Astrocyte of the spinal cord (primary cell): Measurements from ENCODE around the gene RPS6KA2.

ENCODE experiments used
- DNase-seq: peaks from one replicate; pipeline ENCODE4 v3.0.0; 2011; ENCODE audit warnings: low read depth, low spot score
- H3K4me3 ChIP-seq: 2 replicates; pipeline ENCODE4 v1.5.1; 2011; ENCODE audit warnings: low read depth, mild to moderate bottlenecking, low read length, moderate library complexity
- CTCF ChIP-seq: IDR thresholded peaks from 2 replicates; pipeline ENCODE4 v1.5.1; 2012; ENCODE audit warnings: low read depth, mild to moderate bottlenecking, low read length, inconsistent platforms
- in situ Hi-C: cut with HindIII; loops from 2 replicates; pipeline ENCODE4 v1.10.0; 2017; ENCODE audit warnings: low sequenced_read_pairs

The RPS6KA2 gene

GRCh38 chr6:166411721-166412151 lies 215.3 kb downstream of the RPS6KA2 start:
- H3K4me3 ChIP-seq, result no peak overlapping the region
- in situ Hi-C loops, result no loop called here
- TF ChIP-seq CTCF, result no peak
- no peak for DNase-seq

- no peak overlapping the region for H3K4me3 ChIP-seq
- in situ Hi-C loops, result no loop called here
- no peak for DNase-seq
- no peak for TF ChIP-seq CTCF
These were observed 215.8 kb downstream of the RPS6KA2 start for GRCh38 chr6:166411271-166411670.

- no peak for DNase-seq
- TF ChIP-seq CTCF, result no peak
- in situ Hi-C loops, result no loop called here
- H3K4me3 ChIP-seq, result no peak overlapping the region
These were observed 216.6 kb downstream of the RPS6KA2 start for GRCh38 chr6:166410426-166410935.

GRCh38 chr6:166408936-166409755 lies 217.9 kb downstream of the RPS6KA2 start:
- in situ Hi-C loops, result no loop called here
- no peak for TF ChIP-seq CTCF

GRCh38 chr6:166406197-166406596 lies 220.9 kb downstream of the RPS6KA2 start:
- no peak overlapping the region for H3K4me3 ChIP-seq
- DNase-seq, result no peak
- in situ Hi-C loops, result no loop called here
- TF ChIP-seq CTCF, result no peak

More at GRCh38 chr6:166408936-166409755, 217.9 kb downstream of the RPS6KA2 start:
- H3K4me3 ChIP-seq, result no peak overlapping the region
- no peak for DNase-seq

- in situ Hi-C loops, result no loop called here
- DNase-seq, result no peak
- no peak overlapping the region for H3K4me3 ChIP-seq
- no peak for TF ChIP-seq CTCF
These were observed 221.7 kb downstream of the RPS6KA2 start for GRCh38 chr6:166405386-166405785.
